Esophagus muscularis mucosa (tissue), 4 donors: ENCODE results near the gene GRAMD2A.

Source experiments
- EP300 ChIP-seq: sonication (generic); formaldehyde crosslinking; IDR thresholded peaks from one replicate; pipeline ENCODE4 v1.6.1; 2017; ENCODE audit warnings: antibody characterized with exemption
- POLR2A ChIP-seq: fragments of 450-650 bp; IDR thresholded peaks from one replicate; pipeline ENCODE4 v1.6.1; 2017; ENCODE audit warnings: antibody characterized with exemption, moderate library complexity, mild to moderate bottlenecking, low read depth
- POLR2AphosphoS5 ChIP-seq, 2 donors: sonication (generic); formaldehyde crosslinking; IDR thresholded peaks; one replicate each; pipeline ENCODE4 v1.6.1; 2017; ENCODE audit warnings: antibody characterized with exemption in 2 of 2
- TF ChIP-seq, protein P1 (sequence below), 3 experiments: fragments of 200-600 bp in 2 of 3; fragments of 450-650 bp in 1 of 3; sonication (generic) in 2 of 3; IDR thresholded peaks; one replicate each; pipeline ENCODE4 v1.5.1; 2017 to 2019; ENCODE audit warnings: antibody characterized with exemption in 3 of 3, mild to moderate bottlenecking in 2 of 3, moderate library complexity in 1 of 3

DNA sequence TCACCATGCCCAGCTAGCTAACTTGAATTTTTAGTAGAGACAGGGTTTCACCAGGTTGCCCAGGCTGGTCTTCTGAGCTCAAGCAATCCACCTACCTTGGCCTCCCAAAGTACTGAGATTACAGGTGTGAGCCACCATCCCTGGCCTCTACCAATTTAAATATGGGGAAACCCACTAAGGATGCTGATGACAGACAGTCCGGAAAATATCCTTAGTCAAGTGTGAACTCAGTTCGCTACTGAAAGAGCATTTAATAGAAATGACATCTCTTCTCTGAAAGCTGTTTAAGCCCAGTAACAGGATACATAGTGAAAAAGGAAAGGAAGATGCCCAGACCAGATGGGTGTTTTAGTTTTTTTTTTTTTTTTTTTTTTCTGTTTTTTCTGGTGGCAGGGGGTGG, 7.7 kb upstream of the GRAMD2A start:
- TF ChIP-seq, protein P1, sequence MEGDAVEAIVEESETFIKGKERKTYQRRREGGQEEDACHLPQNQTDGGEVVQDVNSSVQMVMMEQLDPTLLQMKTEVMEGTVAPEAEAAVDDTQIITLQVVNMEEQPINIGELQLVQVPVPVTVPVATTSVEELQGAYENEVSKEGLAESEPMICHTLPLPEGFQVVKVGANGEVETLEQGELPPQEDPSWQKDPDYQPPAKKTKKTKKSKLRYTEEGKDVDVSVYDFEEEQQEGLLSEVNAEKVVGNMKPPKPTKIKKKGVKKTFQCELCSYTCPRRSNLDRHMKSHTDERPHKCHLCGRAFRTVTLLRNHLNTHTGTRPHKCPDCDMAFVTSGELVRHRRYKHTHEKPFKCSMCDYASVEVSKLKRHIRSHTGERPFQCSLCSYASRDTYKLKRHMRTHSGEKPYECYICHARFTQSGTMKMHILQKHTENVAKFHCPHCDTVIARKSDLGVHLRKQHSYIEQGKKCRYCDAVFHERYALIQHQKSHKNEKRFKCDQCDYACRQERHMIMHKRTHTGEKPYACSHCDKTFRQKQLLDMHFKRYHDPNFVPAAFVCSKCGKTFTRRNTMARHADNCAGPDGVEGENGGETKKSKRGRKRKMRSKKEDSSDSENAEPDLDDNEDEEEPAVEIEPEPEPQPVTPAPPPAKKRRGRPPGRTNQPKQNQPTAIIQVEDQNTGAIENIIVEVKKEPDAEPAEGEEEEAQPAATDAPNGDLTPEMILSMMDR (IDR thresholded peaks at IDR 0.05): no peak
- TF ChIP-seq EP300 (no peak), POLR2A (no peak), POLR2AphosphoS5 (IDR thresholded peaks at IDR 0.05) (no peak)
